SH-SY5Y (cell line): ENCODE results near the gene BAIAP2.

Experiments
- GATA2 ChIP-seq: IDR thresholded peaks from 2 replicates; pipeline ENCODE4 v1.6.1; 2011; ENCODE audit warnings: mild to moderate bottlenecking, low read depth, low read length
- GATA3 ChIP-seq: IDR thresholded peaks from 2 replicates; pipeline ENCODE4 v1.6.1; 2011; ENCODE audit warnings: low read depth, mild to moderate bottlenecking, low read length, moderate library complexity

DNA sequence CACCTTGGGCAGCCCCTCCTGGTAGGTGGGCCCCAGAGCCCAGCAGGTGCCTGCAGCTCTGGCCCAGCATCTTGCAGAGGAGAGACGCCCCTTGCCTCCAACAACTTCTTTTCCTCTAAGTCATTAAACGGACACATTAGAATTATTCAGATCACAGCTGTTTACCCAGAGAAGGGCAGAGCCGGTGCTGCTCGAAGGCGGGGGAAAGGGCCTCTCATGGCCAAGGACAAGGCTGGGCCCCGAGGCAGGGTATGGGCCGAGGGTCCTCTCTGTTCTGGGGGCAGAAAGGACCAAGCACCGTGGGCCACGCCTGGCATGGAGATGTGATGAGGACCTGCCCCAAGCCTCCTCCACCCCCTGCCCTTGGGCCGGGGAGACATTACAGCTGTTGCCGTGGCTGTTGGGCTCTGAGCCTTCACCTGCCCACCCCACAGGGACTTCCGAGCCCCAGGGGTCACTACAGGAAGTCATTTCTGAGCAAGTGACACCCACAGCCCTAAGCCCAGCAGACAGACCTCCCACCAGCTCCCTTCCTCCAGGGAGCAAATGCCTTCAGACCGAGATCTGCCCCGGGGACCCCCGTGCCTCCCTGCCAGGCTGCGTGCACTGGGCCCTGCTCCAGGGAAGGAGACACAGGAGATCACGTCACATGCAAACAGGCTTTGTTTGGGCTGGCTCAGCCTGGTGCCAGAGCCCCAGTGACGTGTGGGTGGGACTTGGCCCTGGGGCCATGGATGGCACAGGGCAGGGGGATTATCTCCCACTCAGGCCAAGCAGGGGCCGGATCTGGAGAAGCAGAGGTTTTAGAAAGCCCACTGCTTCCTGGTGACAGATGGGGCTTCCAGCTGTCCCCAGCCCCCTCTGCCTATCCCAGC lies 129.7 kb downstream of the BAIAP2 start:
- TF ChIP-seq GATA3 (no peak), GATA2 (no peak; the same call in 1 of the 2 replicates)
